GM18861 (cell line): ENCODE results near the gene RAMP2.

Experiments used
- ATAC-seq: cut with Tn5 transposase; IDR thresholded peaks from one replicate; pipeline ENCODE4 v1.9.1; 2021; ENCODE audit not compliant: unreplicated experiment

The RAMP2 gene

GRCh38 chr17:42791948-42792347 lies 30.9 kb downstream of the RAMP2 start:
- ATAC-seq = no peak

- no peak for ATAC-seq
These were observed 31.5 kb downstream of the RAMP2 start for GRCh38 chr17:42792545-42792944.

GRCh38 chr17:42795061-42795460 lies 34.0 kb downstream of the RAMP2 start:
- no peak for ATAC-seq

GRCh38 chr17:42795465-42795864 lies 34.4 kb downstream of the RAMP2 start:
- no peak for ATAC-seq

- no peak for ATAC-seq
These were observed 35.2 kb downstream of the RAMP2 start for GRCh38 chr17:42796066-42796758.

GRCh38 chr17:42797067-42798007 lies 36.3 kb downstream of the RAMP2 start:
- ATAC-seq = no peak

GRCh38 chr17:42798011-42798382 lies 37.0 kb downstream of the RAMP2 start:
- ATAC-seq = no peak

GRCh38 chr17:42798383-42799380 lies 37.7 kb downstream of the RAMP2 start, which contains the start of the genes CNTD1 and COA3:
Gene CNTD1 (plus strand): TSS chr17:42798861. CDS start chr17:42799068, 207 bp downstream.
Gene COA3 (minus strand): TSS chr17:42798704. CDS start chr17:42798681, 23 bp downstream.
- ATAC-seq = peak; percentile 70

- ATAC-seq = no peak
These were observed 42.3 kb downstream of the RAMP2 start for GRCh38 chr17:42803074-42803883.

GRCh38 chr17:42804918-42805367 lies 43.9 kb downstream of the RAMP2 start:
- ATAC-seq = no peak

GRCh38 chr17:42806249-42806648 lies 45.2 kb downstream of the RAMP2 start:
- no peak for ATAC-seq

GRCh38 chr17:42809250-42809649 lies 48.2 kb downstream of the RAMP2 start:
- ATAC-seq = no peak
